HPDE6-E6E7 (cell line): ENCODE data around the gene EPB41L1.
A peak's percentile ranks its signal among the peaks of the same experiment; 100 is the strongest.
"Not testable (repeated sequence)": the region's sequence is repeated elsewhere in the genome, so short reads cannot be mapped to it uniquely, and the experiment has no call there.

Experiments used
- DNase-seq: peaks from one replicate; pipeline ENCODE4 v3.0.0; 2011; ENCODE audit warnings: missing footprints; ENCODE audit errors: extremely low spot score

EPB41L1 gene

GRCh38 chr20:36126836-36127527 is 27.6 kb upstream of the EPB41L1 start:
- no peak for DNase-seq

- DNase-seq = peak; percentile 41
Observed at GRCh38 chr20:36128463-36129159, 25.9 kb upstream of the EPB41L1 start.

GRCh38 chr20:36129160-36129543 is 25.4 kb upstream of the EPB41L1 start:
- DNase-seq = no peak

GRCh38 chr20:36130390-36130789 is 24.1 kb upstream of the EPB41L1 start:
- DNase-seq = no peak

- DNase-seq = no peak
Observed at GRCh38 chr20:36132802-36133211, 21.7 kb upstream of the EPB41L1 start.

GRCh38 chr20:36133821-36134220 is 20.7 kb upstream of the EPB41L1 start:
- no peak for DNase-seq

- DNase-seq = no peak
Observed at GRCh38 chr20:36135159-36135558, 19.4 kb upstream of the EPB41L1 start.

GRCh38 chr20:36135821-36136220 is 18.7 kb upstream of the EPB41L1 start:
- no peak for DNase-seq

GRCh38 chr20:36137313-36137712 is 17.2 kb upstream of the EPB41L1 start:
- not testable (repeated sequence) for DNase-seq

- DNase-seq = no peak
Observed at GRCh38 chr20:36141310-36141709, 13.2 kb upstream of the EPB41L1 start.

GRCh38 chr20:36144336-36144735 is 10.2 kb upstream of the EPB41L1 start:
- DNase-seq = no peak

- DNase-seq = no peak
Observed at GRCh38 chr20:36145877-36146707, 8.4 kb upstream of the EPB41L1 start.

GRCh38 chr20:36147690-36148089 is 6.8 kb upstream of the EPB41L1 start:
- no peak for DNase-seq

GRCh38 chr20:36148439-36148838 is 6.1 kb upstream of the EPB41L1 start:
- DNase-seq = no peak

- DNase-seq = no peak
Observed at GRCh38 chr20:36149012-36149411, 5.5 kb upstream of the EPB41L1 start.

GRCh38 chr20:36149469-36149868 is 5.1 kb upstream of the EPB41L1 start:
- DNase-seq = no peak

- no peak for DNase-seq
Observed at GRCh38 chr20:36150489-36150846, 4.1 kb upstream of the EPB41L1 start.

GRCh38 chr20:36150847-36151539 is 3.5 kb upstream of the EPB41L1 start:
- no peak for DNase-seq

GRCh38 chr20:36152261-36152660 is 2.3 kb upstream of the EPB41L1 start:
- DNase-seq = no peak

- DNase-seq = no peak
Observed at GRCh38 chr20:36153204-36153603, 1.3 kb upstream of the EPB41L1 start.

- DNase-seq = peak; percentile 79
Observed at GRCh38 chr20:36153736-36154699, 522 bp upstream of the EPB41L1 start.
